ENCODE results near the gene MCOLN3.

The MCOLN3 gene

DNA sequence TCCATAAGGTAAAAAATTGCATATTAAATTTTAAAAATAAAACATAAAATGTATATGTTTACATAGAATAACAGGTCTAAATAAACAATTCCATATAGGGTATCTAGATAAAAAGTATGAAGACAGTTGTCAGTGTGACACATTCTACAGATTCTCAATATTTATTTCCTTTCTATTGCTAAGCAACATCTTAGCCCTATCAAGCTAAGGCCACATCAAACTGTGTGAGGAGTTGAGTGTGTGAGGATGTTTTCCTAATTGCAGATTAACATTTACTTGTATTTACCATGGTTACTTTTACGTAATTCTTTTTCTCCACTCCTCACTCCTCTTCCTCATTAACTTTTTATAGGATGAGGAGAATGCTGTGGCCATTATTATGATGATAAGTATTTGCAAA, 41.9 kb upstream of the MCOLN3 start:
- H3K27me3 ChIP-seq (ENCODE audit: insufficient read depth, low read length, poor library complexity, severe bottlenecking): no peaks in the 10 kb centered on the region
- H3F3A ChIP-seq (ENCODE audit: low read depth): no peaks in the 10 kb centered on the region
- no peak for TF ChIP-seq EZH2phosphoT487 (IDR thresholded peaks at IDR 0.05; ENCODE audit: borderline replicate concordance)
- TF ChIP-seq, protein P1, sequence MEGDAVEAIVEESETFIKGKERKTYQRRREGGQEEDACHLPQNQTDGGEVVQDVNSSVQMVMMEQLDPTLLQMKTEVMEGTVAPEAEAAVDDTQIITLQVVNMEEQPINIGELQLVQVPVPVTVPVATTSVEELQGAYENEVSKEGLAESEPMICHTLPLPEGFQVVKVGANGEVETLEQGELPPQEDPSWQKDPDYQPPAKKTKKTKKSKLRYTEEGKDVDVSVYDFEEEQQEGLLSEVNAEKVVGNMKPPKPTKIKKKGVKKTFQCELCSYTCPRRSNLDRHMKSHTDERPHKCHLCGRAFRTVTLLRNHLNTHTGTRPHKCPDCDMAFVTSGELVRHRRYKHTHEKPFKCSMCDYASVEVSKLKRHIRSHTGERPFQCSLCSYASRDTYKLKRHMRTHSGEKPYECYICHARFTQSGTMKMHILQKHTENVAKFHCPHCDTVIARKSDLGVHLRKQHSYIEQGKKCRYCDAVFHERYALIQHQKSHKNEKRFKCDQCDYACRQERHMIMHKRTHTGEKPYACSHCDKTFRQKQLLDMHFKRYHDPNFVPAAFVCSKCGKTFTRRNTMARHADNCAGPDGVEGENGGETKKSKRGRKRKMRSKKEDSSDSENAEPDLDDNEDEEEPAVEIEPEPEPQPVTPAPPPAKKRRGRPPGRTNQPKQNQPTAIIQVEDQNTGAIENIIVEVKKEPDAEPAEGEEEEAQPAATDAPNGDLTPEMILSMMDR (conservative IDR thresholded peaks at IDR 0.05; ENCODE audit: low read length): no peak
- H3K9me3 ChIP-seq (ENCODE audit: insufficient read depth, low read depth, low read length): no peaks in the 10 kb centered on the region
- no peak overlapping the region for H3K9ac ChIP-seq (ENCODE audit: low read depth, low read length, poor library complexity, severe bottlenecking)
- no peaks in the 10 kb centered on the region for H3K9me2 ChIP-seq (replicated peaks; ENCODE audit: low read depth, low read length)
- no peak overlapping the region for H3K4me2 ChIP-seq (ENCODE audit: low read depth, low read length, poor library complexity, severe bottlenecking)
- H4K20me1 ChIP-seq (ENCODE audit: insufficient read depth, low read length, poor library complexity, severe bottlenecking): no peaks in the 10 kb centered on the region
- 0 out of 2 replicates have a peak overlapping the region, but pooled peaks have one; percentile 35 for H2AFZ ChIP-seq (ENCODE audit: low read length)
- H3K36me3 ChIP-seq (ENCODE audit: insufficient read depth, low read length): no peaks in the 10 kb centered on the region
- peaks cover 11% of the 10 kb centered on the region for H3K4me1 ChIP-seq (ENCODE audit: insufficient read depth, low read length, poor library complexity, severe bottlenecking)
- no peaks in the 10 kb centered on the region for H3K79me2 ChIP-seq (ENCODE audit: insufficient read depth, low read length)
- no peak overlapping the region for H3K4me3 ChIP-seq (ENCODE audit: low read length, poor library complexity, severe bottlenecking)

DNA sequence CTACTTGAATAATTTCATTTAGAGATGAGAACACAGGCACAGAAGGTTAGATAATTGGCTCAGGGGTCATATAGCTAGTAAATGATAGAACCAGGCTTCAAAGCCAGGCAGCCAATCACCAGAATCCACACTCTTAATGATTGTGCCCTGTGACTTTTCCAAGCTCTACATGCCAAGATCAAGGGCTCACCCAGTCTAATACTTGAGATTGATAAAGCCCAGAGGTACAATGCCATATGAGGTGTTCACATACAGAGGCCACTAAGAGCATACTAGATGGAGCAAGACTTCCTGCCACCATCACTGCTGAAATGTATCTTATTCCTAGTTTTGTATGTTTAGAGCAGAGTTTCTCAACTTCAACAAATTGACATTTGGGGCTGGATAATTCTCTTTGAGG, 40.9 kb upstream of the MCOLN3 start:
- Histone ChIP-seq H3K36me3 (ENCODE audit: insufficient read depth, low read length) (no peaks in the 10 kb centered on the region), H3K27me3 (ENCODE audit: insufficient read depth, low read length, poor library complexity, severe bottlenecking) (no peaks in the 10 kb centered on the region), H3F3A (ENCODE audit: low read depth) (no peaks in the 10 kb centered on the region), H2AFZ (ENCODE audit: low read length) (no peak overlapping the region), H3K4me2 (ENCODE audit: low read depth, low read length, poor library complexity, severe bottlenecking) (no peak overlapping the region), H4K20me1 (ENCODE audit: insufficient read depth, low read length, poor library complexity, severe bottlenecking) (no peaks in the 10 kb centered on the region), H3K4me1 (ENCODE audit: insufficient read depth, low read length, poor library complexity, severe bottlenecking) (peaks cover 11% of the 10 kb centered on the region), H3K9me3 (ENCODE audit: insufficient read depth, low read depth, low read length) (no peaks in the 10 kb centered on the region), H3K9ac (ENCODE audit: low read depth, low read length, poor library complexity, severe bottlenecking) (no peak overlapping the region), H3K9me2 (replicated peaks; ENCODE audit: low read depth, low read length) (no peaks in the 10 kb centered on the region), H3K79me2 (ENCODE audit: insufficient read depth, low read length) (no peaks in the 10 kb centered on the region), H3K4me3 (ENCODE audit: low read length, poor library complexity, severe bottlenecking) (no peak overlapping the region)
- TF ChIP-seq EZH2phosphoT487 (IDR thresholded peaks at IDR 0.05; ENCODE audit: borderline replicate concordance): no peak
- TF ChIP-seq, protein P1 (conservative IDR thresholded peaks at IDR 0.05; ENCODE audit: low read length): no peak

DNA sequence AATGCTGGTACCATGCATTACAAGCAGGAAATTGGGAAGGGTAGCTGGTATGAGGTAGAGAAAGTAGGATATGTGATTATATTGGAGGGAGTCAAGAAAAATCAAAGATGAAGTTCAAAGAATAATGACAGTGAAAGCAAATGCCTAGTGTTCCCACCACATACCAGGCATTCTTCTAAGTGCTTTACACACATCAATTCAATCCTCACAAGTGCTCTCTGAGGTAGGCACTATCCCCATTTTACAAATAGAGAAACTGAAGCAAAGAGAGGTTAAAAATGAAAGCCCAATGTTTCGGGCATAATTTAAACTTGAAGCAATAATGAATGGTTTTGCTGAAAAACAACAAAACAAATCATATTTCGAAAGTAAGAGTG, 40.1 kb upstream of the MCOLN3 start:
- no peak overlapping the region for H2AFZ ChIP-seq (ENCODE audit: low read length)
- H3K4me1 ChIP-seq (ENCODE audit: insufficient read depth, low read length, poor library complexity, severe bottlenecking): peaks cover 11% of the 10 kb centered on the region
- no peaks in the 10 kb centered on the region for H3K79me2 ChIP-seq (ENCODE audit: insufficient read depth, low read length)
- no peaks in the 10 kb centered on the region for H3K9me2 ChIP-seq (replicated peaks; ENCODE audit: low read depth, low read length)
- no peak overlapping the region for H3K9ac ChIP-seq (ENCODE audit: low read depth, low read length, poor library complexity, severe bottlenecking)
- no peaks in the 10 kb centered on the region for H4K20me1 ChIP-seq (ENCODE audit: insufficient read depth, low read length, poor library complexity, severe bottlenecking)
- no peaks in the 10 kb centered on the region for H3K9me3 ChIP-seq (ENCODE audit: insufficient read depth, low read depth, low read length)
- TF ChIP-seq, protein P1 (conservative IDR thresholded peaks at IDR 0.05; ENCODE audit: low read length): no peak
- no peak for TF ChIP-seq EZH2phosphoT487 (IDR thresholded peaks at IDR 0.05; ENCODE audit: borderline replicate concordance)
- no peaks in the 10 kb centered on the region for H3K36me3 ChIP-seq (ENCODE audit: insufficient read depth, low read length)
- no peaks in the 10 kb centered on the region for H3K27me3 ChIP-seq (ENCODE audit: insufficient read depth, low read length, poor library complexity, severe bottlenecking)
- no peak overlapping the region for H3K4me3 ChIP-seq (ENCODE audit: low read length, poor library complexity, severe bottlenecking)
- H3F3A ChIP-seq (ENCODE audit: low read depth): no peaks in the 10 kb centered on the region
- no peak overlapping the region for H3K4me2 ChIP-seq (ENCODE audit: low read depth, low read length, poor library complexity, severe bottlenecking)

All from Loucy (cell line).